GM04504 (cell line): ENCODE results near the gene MED7.

Experiments
- DNase-seq: peaks from one replicate; pipeline ENCODE4 v3.0.0-alpha.2; 2012; ENCODE audit warnings: low read depth

The MED7 gene

GRCh38 chr5:157106630-157107461 is 35.8 kb downstream of the MED7 start:
- no peak for DNase-seq

DNA sequence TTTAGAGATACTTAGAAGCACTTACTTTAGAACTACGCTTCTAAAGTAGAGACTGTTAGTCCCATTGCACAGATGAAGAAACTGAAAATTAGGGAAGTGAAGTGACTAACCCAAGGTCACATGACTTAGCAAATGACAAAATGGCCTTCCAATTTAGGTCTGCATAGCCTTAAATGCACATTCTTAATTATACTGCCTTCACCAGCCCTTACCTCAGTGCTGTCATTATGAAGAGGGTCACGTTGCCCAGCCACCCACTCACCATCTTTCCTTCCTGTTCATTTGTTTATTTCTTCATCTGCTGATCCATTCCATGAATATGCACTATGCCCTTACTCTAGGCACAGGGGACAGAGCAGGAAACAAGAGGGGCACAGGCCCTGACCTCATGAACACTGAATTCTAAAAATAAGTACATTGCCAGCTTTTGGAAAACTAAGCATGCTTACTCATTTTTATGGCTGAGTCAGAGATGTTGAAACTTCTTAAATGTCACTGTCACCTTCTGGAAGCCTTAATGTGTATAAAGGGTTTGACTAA is 42.5 kb downstream of the MED7 start:
- DNase-seq, result peak; percentile 27

DNA sequence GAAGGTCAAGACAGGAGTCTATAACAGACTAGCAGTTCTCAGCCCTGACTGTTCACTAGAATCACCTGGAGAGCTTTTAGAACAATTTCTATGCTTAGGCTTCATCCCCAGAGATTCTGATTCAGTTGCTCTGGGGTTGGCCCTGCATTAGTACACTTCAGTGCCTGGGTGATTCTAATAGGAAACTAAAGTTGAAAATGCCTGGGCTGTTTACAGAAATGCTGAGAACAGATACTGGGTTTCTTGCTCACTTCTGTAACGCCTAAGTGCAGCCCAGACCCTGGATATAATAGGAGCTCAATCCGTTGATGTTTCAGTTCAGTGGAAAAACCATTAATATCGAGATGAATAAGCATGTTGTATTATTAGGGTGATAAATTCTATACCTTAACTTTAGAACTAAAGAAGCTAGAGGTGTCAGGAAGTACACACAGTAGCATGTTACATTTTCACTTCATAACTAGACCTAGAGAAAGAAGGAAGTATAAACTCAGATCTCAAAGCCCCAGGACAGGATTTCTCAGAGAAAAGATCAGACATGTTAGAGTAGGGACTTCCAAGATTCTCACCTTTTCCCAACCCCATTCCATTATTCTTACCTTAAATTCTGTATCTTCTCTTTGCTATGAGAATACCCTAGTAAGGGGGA is 54.2 kb downstream of the MED7 start:
- DNase-seq, result no peak
